ENCODE results near the gene TOMM20.

Gene TOMM20

GRCh38 chr1:235079443-235080296 lies 49.0 kb downstream of the TOMM20 start:
- no peaks in the 10 kb centered on the region for H3K27me3 ChIP-seq (ENCODE audit: insufficient read depth, poor library complexity, severe bottlenecking)
- H3K27ac ChIP-seq (ENCODE audit: poor library complexity, severe bottlenecking) = peak overlapping the region; percentile 65
- DNase-seq (ENCODE audit: low spot score) = peak; percentile 93
- H3K9me3 ChIP-seq (ENCODE audit: severe bottlenecking) = no peaks in the 10 kb centered on the region
- H3K36me3 ChIP-seq (ENCODE audit: low read depth) = no peaks in the 10 kb centered on the region
- no peak overlapping the region for H3K4me3 ChIP-seq (ENCODE audit: severe bottlenecking)
- peak; percentile 78 for ATAC-seq (ENCODE audit: low read depth)
- H3K4me1 ChIP-seq (ENCODE audit: insufficient read depth, poor library complexity, severe bottlenecking) = peaks cover 45% of the 10 kb centered on the region
- TF ChIP-seq CTCF (IDR thresholded peaks at IDR 0.05; ENCODE audit: poor library complexity, severe bottlenecking) = no peak

- no peaks in the 10 kb centered on the region for H3K27me3 ChIP-seq (ENCODE audit: insufficient read depth, poor library complexity, severe bottlenecking)
- peaks cover 47% of the 10 kb centered on the region for H3K4me1 ChIP-seq (ENCODE audit: insufficient read depth, poor library complexity, severe bottlenecking)
- no peak for TF ChIP-seq CTCF (IDR thresholded peaks at IDR 0.05; ENCODE audit: poor library complexity, severe bottlenecking)
- H3K4me3 ChIP-seq (ENCODE audit: severe bottlenecking) = no peak overlapping the region
- no peaks in the 10 kb centered on the region for H3K36me3 ChIP-seq (ENCODE audit: low read depth)
- H3K9me3 ChIP-seq (ENCODE audit: severe bottlenecking) = no peaks in the 10 kb centered on the region
- DNase-seq (ENCODE audit: low spot score) (no peak), ATAC-seq (ENCODE audit: low read depth) (peak; percentile 11; the same call in 2 of the 3 replicates)
- peak overlapping the region; percentile 65 for H3K27ac ChIP-seq (ENCODE audit: poor library complexity, severe bottlenecking)
Observed at GRCh38 chr1:235078480-235079381, 49.9 kb downstream of the TOMM20 start.

GRCh38 chr1:235077571-235078479 lies 50.8 kb downstream of the TOMM20 start:
- H3K4me3 ChIP-seq (ENCODE audit: severe bottlenecking) = no peak overlapping the region
- ATAC-seq (ENCODE audit: low read depth) (no peak), DNase-seq (ENCODE audit: low spot score) (no peak)
- peaks cover 51% of the 10 kb centered on the region for H3K4me1 ChIP-seq (ENCODE audit: insufficient read depth, poor library complexity, severe bottlenecking)
- H3K27ac ChIP-seq (ENCODE audit: poor library complexity, severe bottlenecking) = no peak overlapping the region
- no peaks in the 10 kb centered on the region for H3K9me3 ChIP-seq (ENCODE audit: severe bottlenecking)
- H3K36me3 ChIP-seq (ENCODE audit: low read depth) = no peaks in the 10 kb centered on the region
- TF ChIP-seq CTCF (IDR thresholded peaks at IDR 0.05; ENCODE audit: poor library complexity, severe bottlenecking) = no peak
- H3K27me3 ChIP-seq (ENCODE audit: insufficient read depth, poor library complexity, severe bottlenecking) = no peaks in the 10 kb centered on the region

GRCh38 chr1:235077163-235077540 lies 51.5 kb downstream of the TOMM20 start:
- no peak overlapping the region for H3K4me3 ChIP-seq (ENCODE audit: severe bottlenecking)
- no peak for TF ChIP-seq CTCF (IDR thresholded peaks at IDR 0.05; ENCODE audit: poor library complexity, severe bottlenecking)
- no peaks in the 10 kb centered on the region for H3K9me3 ChIP-seq (ENCODE audit: severe bottlenecking)
- no peaks in the 10 kb centered on the region for H3K36me3 ChIP-seq (ENCODE audit: low read depth)
- DNase-seq (ENCODE audit: low spot score) (no peak), ATAC-seq (ENCODE audit: low read depth) (no peak)
- no peaks in the 10 kb centered on the region for H3K27me3 ChIP-seq (ENCODE audit: insufficient read depth, poor library complexity, severe bottlenecking)
- no peak overlapping the region for H3K27ac ChIP-seq (ENCODE audit: poor library complexity, severe bottlenecking)
- H3K4me1 ChIP-seq (ENCODE audit: insufficient read depth, poor library complexity, severe bottlenecking) = peaks cover 51% of the 10 kb centered on the region

Measured in RWPE2 (cell line).